HepG2 (cell line): ENCODE results near the gene WDR31. TPM values are rescaled to one million over a fixed set of nuclear protein-coding genes. Genes with fewer than 3 reads are reported as not detected.
"Not testable (repeated sequence)": the region's sequence is repeated elsewhere in the genome, so short reads cannot be mapped to it uniquely, and the experiment has no call there.

ENCODE experiments used
- ATAC-seq: fragments of 200-7000 bp; cut with Tn5 transposase; 3 replicates; pipeline ENCODE4 v1.9.1; 2020; ENCODE audit warnings: mild to moderate bottlenecking, moderate library complexity
- BruUV-seq: library from RNA; stranded (reverse); fragments of 400-500 nt; replicated peaks from 2 replicates; lab custom pipeline; 2021; lab: Mats Ljungman, UMichigan
- CTCF ChIA-PET: fragments of 300-600 bp; formaldehyde crosslinking; extraction: SDS; loops from one replicate; lab custom pipeline; 2021; ENCODE audit warnings: low total read pairs, inconsistent platforms, low intra/inter-chr PET ratio; lab: Yijun Ruan, JAX
- POLR2A ChIA-PET: fragments of 350-600 bp; sonication (Branson Sonifier 250); formaldehyde crosslinking; loops from one replicate; lab custom pipeline; 2020; ENCODE audit warnings: antibody characterized with exemption, inconsistent platforms; lab: Yijun Ruan, JAX
- DNase-seq: peaks from one replicate; pipeline ENCODE4 v3.0.0-alpha.2; 2015; ENCODE audit warnings: low spot score
- FAIRE-seq: peaks from 3 replicates; lab custom pipeline; 2011; peaks lifted over from hg19 to GRCh38; lab: Jason Lieb, UNC
- H2AFZ ChIP-seq: one replicate; pipeline ENCODE4 v1.6.1; 2011; ENCODE audit warnings: low read length, inconsistent platforms
- H3K27ac ChIP-seq: fragments of 300-600 bp; 3 replicates; pipeline ENCODE4 v1.8.0; 2011; ENCODE audit warnings: mixed run types, mild to moderate bottlenecking, mixed read lengths, low read length, inconsistent platforms; ENCODE audit not compliant: insufficient read depth; ENCODE audit errors: extremely low read length
- H3K27me3 ChIP-seq, 2 experiments: fragments of 200-600 bp in 1 of 2; 2 replicates in 1 of 2; 3 replicates in 1 of 2; pipeline versions ENCODE4 v1.6.0 to v1.8.0; 2011; ENCODE audit warnings: low read length in 2 of 2, mild to moderate bottlenecking in 2 of 2, moderate library complexity in 2 of 2, inconsistent platforms in 1 of 2; ENCODE audit not compliant: insufficient read depth in 2 of 2, control insufficient read depth in 1 of 2
- H3K36me3 ChIP-seq, 2 experiments: fragments of 200-600 bp in 1 of 2; replicated peaks in 1 of 2; 2 replicates in 1 of 2; 3 replicates in 1 of 2; pipeline versions ENCODE4 v1.5.1 to v1.8.0; 2011; ENCODE audit warnings: low read length in 2 of 2, inconsistent platforms in 1 of 2; ENCODE audit not compliant: insufficient read depth in 2 of 2, control insufficient read depth in 1 of 2
- H3K4me1 ChIP-seq: 2 replicates; pipeline ENCODE4 v1.5.1; 2012; ENCODE audit warnings: low read length, inconsistent platforms; ENCODE audit not compliant: insufficient read depth
- H3K4me2 ChIP-seq: 2 replicates; pipeline ENCODE4 v1.6.0; 2011; ENCODE audit warnings: low read depth, low read length, inconsistent platforms
- H3K4me3 ChIP-seq, 3 experiments: fragments of 200-600 bp in 1 of 3; sonication (generic), shearing (Covaris generic) in 1 of 3; replicated peaks in 1 of 3; 2 replicates each; pipeline ENCODE4 v1.5.1; 2011 to 2016; ENCODE audit warnings: low read length in 3 of 3, inconsistent platforms in 2 of 3, low read depth in 2 of 3, mild to moderate bottlenecking in 2 of 3, control low read depth in 1 of 3, mixed read lengths in 1 of 3; ENCODE audit not compliant: insufficient read depth in 1 of 3
- H3K79me2 ChIP-seq: one replicate; pipeline ENCODE4 v1.6.1; 2011; ENCODE audit warnings: low read length, inconsistent platforms; ENCODE audit not compliant: insufficient read depth
- H3K9ac ChIP-seq: 2 replicates; pipeline ENCODE4 v1.6.0; 2011; ENCODE audit warnings: mild to moderate bottlenecking, low read depth, low read length, inconsistent platforms; ENCODE audit not compliant: insufficient read depth
- H3K9me3 ChIP-seq: 2 replicates; pipeline ENCODE4 v1.5.1; 2012; ENCODE audit warnings: mild to moderate bottlenecking, low read length
- H4K20me1 ChIP-seq: 2 replicates; pipeline ENCODE4 v1.6.0; 2011; ENCODE audit warnings: inconsistent platforms, mild to moderate bottlenecking, low read length, moderate library complexity; ENCODE audit not compliant: insufficient read depth
- ARNTL ChIP-seq: sonication (generic); formaldehyde crosslinking; IDR thresholded peaks from 2 replicates; pipeline ENCODE4 v1.4.0; 2020; ENCODE audit warnings: mild to moderate bottlenecking, missing genetic modification reagents
- ELF3 ChIP-seq: IDR thresholded peaks from 2 replicates; pipeline ENCODE4 v1.6.1; 2016; ENCODE audit warnings: missing genetic modification reagents, missing compliant biosample characterization
- MED1 ChIP-seq: sonication (generic); formaldehyde crosslinking; IDR thresholded peaks from 2 replicates; pipeline ENCODE4 v1.4.0; 2020; ENCODE audit warnings: missing genetic modification reagents
- MEIS1 ChIP-seq: sonication (generic); formaldehyde crosslinking; IDR thresholded peaks from 2 replicates; pipeline ENCODE4 v1.9.0; 2021; ENCODE audit warnings: mild to moderate bottlenecking, missing genetic modification reagents, moderate library complexity, borderline replicate concordance
- MIER3 ChIP-seq: IDR thresholded peaks from 2 replicates; pipeline ENCODE4 v1.6.1; 2016; ENCODE audit warnings: missing compliant biosample characterization, borderline replicate concordance
- MXD4 ChIP-seq: IDR thresholded peaks from 2 replicates; pipeline ENCODE4 v1.6.1; 2016; ENCODE audit warnings: mild to moderate bottlenecking, missing biosample characterization, missing genetic modification reagents
- SAP130 ChIP-seq: IDR thresholded peaks from 2 replicates; pipeline ENCODE4 v1.6.1; 2016; ENCODE audit warnings: low read depth
- YEATS2 ChIP-seq: sonication (generic); formaldehyde crosslinking; IDR thresholded peaks from 2 replicates; pipeline ENCODE4 v1.4.0; 2020; ENCODE audit warnings: missing genetic modification reagents, borderline replicate concordance
- ZFX ChIP-seq: sonication (generic); formaldehyde crosslinking; IDR thresholded peaks from 2 replicates; pipeline ENCODE4 v1.4.0; 2020; ENCODE audit warnings: mild to moderate bottlenecking, low read depth, missing genetic modification reagents, moderate library complexity
- ZNF230 ChIP-seq: sonication (generic); formaldehyde crosslinking; IDR thresholded peaks from 2 replicates; pipeline ENCODE4 v1.4.0; 2020; ENCODE audit warnings: mild to moderate bottlenecking, missing genetic modification reagents
- ZNF232 ChIP-seq: sonication (generic); formaldehyde crosslinking; IDR thresholded peaks from 2 replicates; pipeline ENCODE4 v1.4.0; 2020; ENCODE audit warnings: missing genetic modification reagents, borderline replicate concordance
- ZNF687 ChIP-seq: sonication (generic); formaldehyde crosslinking; IDR thresholded peaks from 2 replicates; pipeline ENCODE4 v1.5.1; 2020; ENCODE audit warnings: mild to moderate bottlenecking, missing genetic modification reagents, moderate library complexity
- WGBS: methylation state at CpG from one replicate; pipeline ENCODE4 v1.1.6; 2017; ENCODE audit warnings: low lambda C conversion rate; 5-methylcytosine and 5-hydroxymethylcytosine counted together
- in situ Hi-C: cut with HindIII; loops from 2 replicates; pipeline ENCODE4 v1.10.0; 2017; ENCODE audit warnings: low pct_unique_long_range_greater_than_20kb; ENCODE audit not compliant: extremely low pct_ligation_motif_present
- intact Hi-C: fragments of 100-400 bp; cut with micrococcal nuclease; formaldehyde crosslinking; loops from one replicate; pipeline ENCODE4 v1.10.0; 2022; ENCODE audit not compliant: unreplicated experiment
- polyA plus RNA-seq, 8 experiments: library from polyadenylated mRNA; depleted of rRNA in 3 of 8; stranded (reverse) in 7 of 8; unstranded in 1 of 8; fragments of >200 nt; fragmentation: Illumina TruSeq in 4 of 8; extraction: Trizol in 4 of 8; gene quantifications; 2 replicates each; pipeline versions ENCODE4 v1.2.1 to v1.2.3, GENCODE V29; 2011 to 2016; ENCODE audit warnings: low read depth in 4 of 8, missing spikeins in 1 of 8, mixed read lengths in 1 of 8; ENCODE audit not compliant: insufficient read depth in 1 of 8
- total RNA-seq, 5 experiments: library from RNA; depleted of rRNA; stranded (reverse); fragments of >200 nt; fragmentation: Illumina TruSeq; extraction: Trizol; gene quantifications; 2 replicates each; pipeline ENCODE4 v1.2.3, GENCODE V29; 2016; ENCODE audit warnings: low read depth in 1 of 5
- TF ChIP-seq, protein P1 (sequence below): IDR thresholded peaks from 2 replicates; pipeline ENCODE4 v1.6.1; 2012; ENCODE audit warnings: inconsistent platforms
- TF ChIP-seq, protein P2 (sequence below): IDR thresholded peaks from 2 replicates; pipeline ENCODE4 v1.4.0; 2020; ENCODE audit warnings: mild to moderate bottlenecking, missing genetic modification reagents

Gene WDR31
- total and polyA plus RNA-seq, 2 of the 13 experiments (the other 11 are each of a cell fraction or from before 2014, with no cell fraction given): 0.33 to 1.7 TPM

- TF ChIP-seq ZNF687 (CRISPR knock-in tag) (peak; percentile 27; the same call in 1 of the 2 replicates), MIER3 (0 out of 2 replicates have a peak, but pooled peaks have one; percentile 25), SAP130 (CRISPR knock-in tag) (peak; percentile 38; the same call in 1 of the 2 replicates), YEATS2 (0 out of 2 replicates have a peak, but pooled peaks have one; percentile 40), ELF3 (CRISPR knock-in tag) (0 out of 2 replicates have a peak, but pooled peaks have one; percentile 2)
Observed at GRCh38 chr9:113379829-113380210, 39.7 kb upstream of the WDR31 start (continued).

DNA sequence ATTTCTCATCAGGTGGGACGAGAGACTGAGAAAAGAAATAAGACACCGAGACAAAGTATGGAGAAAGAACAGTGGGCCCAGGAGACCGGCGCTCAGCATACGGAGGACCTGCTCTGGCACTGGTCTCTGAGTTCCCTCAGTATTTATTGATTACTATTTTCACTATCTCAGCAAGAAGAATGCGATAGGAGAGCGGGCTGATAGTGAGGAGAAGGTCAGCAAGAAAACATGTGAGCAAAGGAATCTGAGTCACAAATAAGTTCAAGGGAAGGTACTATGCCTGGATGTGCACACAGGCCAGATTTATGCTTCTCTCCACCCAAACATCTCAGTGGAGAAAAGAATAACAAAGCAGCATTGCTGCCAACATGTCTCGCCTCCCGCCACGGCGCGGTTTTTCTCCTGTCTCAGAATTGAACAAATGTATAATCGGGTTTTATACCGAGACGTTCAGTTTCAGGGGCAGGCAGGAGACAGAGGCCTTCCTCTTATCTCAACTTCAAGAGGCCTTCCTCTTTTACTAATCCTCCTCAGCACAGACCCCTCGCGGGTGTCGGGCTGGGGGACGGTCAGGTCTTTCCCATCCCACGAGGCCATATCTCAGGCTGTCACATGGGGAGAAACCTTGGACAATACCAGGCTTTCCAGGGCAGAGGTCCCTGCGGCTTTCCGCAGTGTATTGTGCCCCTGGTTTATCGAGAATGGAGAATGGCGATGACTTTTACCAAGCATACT is 39.2 kb upstream of the WDR31 start:
- H3K27me3 ChIP-seq, ATAC-seq, intact Hi-C loops, H3K9me3 ChIP-seq, H2AFZ ChIP-seq, DNase-seq, FAIRE-seq, in situ Hi-C loops, CTCF ChIA-PET, H3K36me3 ChIP-seq, H4K20me1 ChIP-seq, BruUV-seq: not testable (repeated sequence)
- H3K79me2 ChIP-seq: peaks cover 15% of the 10 kb centered on the region
- H3K27ac ChIP-seq: peak overlapping the region; percentile 83
- H3K4me2 ChIP-seq: peak overlapping the region; percentile 91
- H3K9ac ChIP-seq: peak overlapping the region; percentile 39
- peaks cover 86% of the 10 kb centered on the region for H3K4me1 ChIP-seq
- H3K4me3 ChIP-seq: peak overlapping the region in 2 of 3 experiments; percentile 33 to 41; a peak in 4 of 6 replicates
- WGBS: 19% methylated on average over 24 of the region's 24 CpGs
- POLR2A ChIA-PET: interaction anchor here (0.9 to 1.3 kb wide), 3 partner anchors 9 to 19 kb away, joined by 3 to 4 read pairs (median 4); no protein-coding TSS in a partner anchor
- TF ChIP-seq, protein P1, sequence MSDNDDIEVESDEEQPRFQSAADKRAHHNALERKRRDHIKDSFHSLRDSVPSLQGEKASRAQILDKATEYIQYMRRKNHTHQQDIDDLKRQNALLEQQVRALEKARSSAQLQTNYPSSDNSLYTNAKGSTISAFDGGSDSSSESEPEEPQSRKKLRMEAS: peak; percentile 46; the same call in 1 of the 2 replicates
- TF ChIP-seq MXD4 (CRISPR knock-in tag) (0 out of 2 replicates have a peak, but pooled peaks have one; percentile 38), MED1 (CRISPR knock-in tag) (peak; percentile 38), ZFX (CRISPR knock-in tag) (peak; percentile 43; the same call in 1 of the 2 replicates), MEIS1 (CRISPR knock-in tag) (0 out of 2 replicates have a peak, but pooled peaks have one; percentile 15), ZNF230 (CRISPR knock-in tag) (0 out of 2 replicates have a peak, but pooled peaks have one; percentile 10), ZNF232 (CRISPR knock-in tag) (0 out of 2 replicates have a peak, but pooled peaks have one; percentile 11), ARNTL (CRISPR knock-in tag) (0 out of 2 replicates have a peak, but pooled peaks have one; percentile 36)
- TF ChIP-seq, protein P2, sequence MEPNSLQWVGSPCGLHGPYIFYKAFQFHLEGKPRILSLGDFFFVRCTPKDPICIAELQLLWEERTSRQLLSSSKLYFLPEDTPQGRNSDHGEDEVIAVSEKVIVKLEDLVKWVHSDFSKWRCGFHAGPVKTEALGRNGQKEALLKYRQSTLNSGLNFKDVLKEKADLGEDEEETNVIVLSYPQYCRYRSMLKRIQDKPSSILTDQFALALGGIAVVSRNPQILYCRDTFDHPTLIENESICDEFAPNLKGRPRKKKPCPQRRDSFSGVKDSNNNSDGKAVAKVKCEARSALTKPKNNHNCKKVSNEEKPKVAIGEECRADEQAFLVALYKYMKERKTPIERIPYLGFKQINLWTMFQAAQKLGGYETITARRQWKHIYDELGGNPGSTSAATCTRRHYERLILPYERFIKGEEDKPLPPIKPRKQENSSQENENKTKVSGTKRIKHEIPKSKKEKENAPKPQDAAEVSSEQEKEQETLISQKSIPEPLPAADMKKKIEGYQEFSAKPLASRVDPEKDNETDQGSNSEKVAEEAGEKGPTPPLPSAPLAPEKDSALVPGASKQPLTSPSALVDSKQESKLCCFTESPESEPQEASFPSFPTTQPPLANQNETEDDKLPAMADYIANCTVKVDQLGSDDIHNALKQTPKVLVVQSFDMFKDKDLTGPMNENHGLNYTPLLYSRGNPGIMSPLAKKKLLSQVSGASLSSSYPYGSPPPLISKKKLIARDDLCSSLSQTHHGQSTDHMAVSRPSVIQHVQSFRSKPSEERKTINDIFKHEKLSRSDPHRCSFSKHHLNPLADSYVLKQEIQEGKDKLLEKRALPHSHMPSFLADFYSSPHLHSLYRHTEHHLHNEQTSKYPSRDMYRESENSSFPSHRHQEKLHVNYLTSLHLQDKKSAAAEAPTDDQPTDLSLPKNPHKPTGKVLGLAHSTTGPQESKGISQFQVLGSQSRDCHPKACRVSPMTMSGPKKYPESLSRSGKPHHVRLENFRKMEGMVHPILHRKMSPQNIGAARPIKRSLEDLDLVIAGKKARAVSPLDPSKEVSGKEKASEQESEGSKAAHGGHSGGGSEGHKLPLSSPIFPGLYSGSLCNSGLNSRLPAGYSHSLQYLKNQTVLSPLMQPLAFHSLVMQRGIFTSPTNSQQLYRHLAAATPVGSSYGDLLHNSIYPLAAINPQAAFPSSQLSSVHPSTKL (CRISPR knock-in tag): peak; percentile 45; the same call in 1 of the 2 replicates
